ENCODE results near the gene C4orf46.
"Not testable (repeated sequence)": the region's sequence is repeated elsewhere in the genome, so short reads cannot be mapped to it uniquely, and the experiment has no call there.

C4orf46 gene

GRCh38 chr4:158671665-158671914 lies at the start of gene C4orf46:
Gene C4orf46, minus strand, starts transcription at chr4:158671887. Its CDS starts 86 bp downstream, at chr4:158671801.
- TF ChIP-seq CTCF (IDR thresholded peaks at IDR 0.05; ENCODE audit: low read depth, low read length, missing control alignments), result no peak
- no peak for DNase-seq (ENCODE audit: extremely low read depth, low read depth)
- peak within 1 kb of the TSS; percentile 82 for H3K4me3 ChIP-seq (replicated peaks; ENCODE audit: low read depth, low read length)

GRCh38 chr4:158715802-158716201 lies 44.1 kb upstream of the C4orf46 start:
- no peak for DNase-seq (ENCODE audit: extremely low read depth, low read depth)
- no peak for TF ChIP-seq CTCF (IDR thresholded peaks at IDR 0.05; ENCODE audit: low read depth, low read length, missing control alignments)
- no peak overlapping the region for H3K4me3 ChIP-seq (replicated peaks; ENCODE audit: low read depth, low read length)

GRCh38 chr4:158714937-158715336 lies 43.2 kb upstream of the C4orf46 start:
- no peak overlapping the region for H3K4me3 ChIP-seq (replicated peaks; ENCODE audit: low read depth, low read length)
- DNase-seq (ENCODE audit: extremely low read depth, low read depth), result no peak
- no peak for TF ChIP-seq CTCF (IDR thresholded peaks at IDR 0.05; ENCODE audit: low read depth, low read length, missing control alignments)

GRCh38 chr4:158712622-158713021 lies 40.9 kb upstream of the C4orf46 start:
- DNase-seq (ENCODE audit: extremely low read depth, low read depth); H3K4me3 ChIP-seq (replicated peaks; ENCODE audit: low read depth, low read length): not testable (repeated sequence)

- DNase-seq (ENCODE audit: extremely low read depth, low read depth), result no peak
- H3K4me3 ChIP-seq (replicated peaks; ENCODE audit: low read depth, low read length), result no peak overlapping the region
- peak; percentile 7 for TF ChIP-seq CTCF (IDR thresholded peaks at IDR 0.05; ENCODE audit: low read depth, low read length, missing control alignments)
Measured at GRCh38 chr4:158710814-158711213, 39.1 kb upstream of the C4orf46 start.

- no peak for TF ChIP-seq CTCF (IDR thresholded peaks at IDR 0.05; ENCODE audit: low read depth, low read length, missing control alignments)
- no peak for DNase-seq (ENCODE audit: extremely low read depth, low read depth)
Measured at GRCh38 chr4:158704274-158704673, 32.6 kb upstream of the C4orf46 start.

GRCh38 chr4:158688813-158689212 lies 17.1 kb upstream of the C4orf46 start:
- no peak overlapping the region for H3K4me3 ChIP-seq (replicated peaks; ENCODE audit: low read depth, low read length)
- TF ChIP-seq CTCF (IDR thresholded peaks at IDR 0.05; ENCODE audit: low read depth, low read length, missing control alignments), result no peak
- no peak for DNase-seq (ENCODE audit: extremely low read depth, low read depth)

More at GRCh38 chr4:158704274-158704673, 32.6 kb upstream of the C4orf46 start:
- no peak overlapping the region for H3K4me3 ChIP-seq (replicated peaks; ENCODE audit: low read depth, low read length)
